ENCODE measurements around the gene FRG2. TPM values are rescaled to one million over a fixed set of nuclear protein-coding genes. Genes with fewer than 3 reads are reported as not detected.
"Not testable (repeated sequence)": the region's sequence is repeated elsewhere in the genome, so short reads cannot be mapped to it uniquely, and the experiment has no call there.

Gene FRG2
- total RNA-seq, 1 donor from 2014 or later: not detected

GRCh38 chr4:190017357-190018200 lies 9.5 kb downstream of the FRG2 start:
- ATAC-seq: no peak
- intact Hi-C loops (cut with DNase I): no loop called here
- no peak for DNase-seq (ENCODE audit: low spot score)

- no peak for ATAC-seq
- no peak for DNase-seq (ENCODE audit: low spot score)
- intact Hi-C loops (cut with DNase I): no loop called here
Observed at GRCh38 chr4:190016369-190017289, 10.4 kb downstream of the FRG2 start.

GRCh38 chr4:190015538-190016368 lies 11.3 kb downstream of the FRG2 start:
- DNase-seq (ENCODE audit: low spot score): no peak
- ATAC-seq: no peak

DNA sequence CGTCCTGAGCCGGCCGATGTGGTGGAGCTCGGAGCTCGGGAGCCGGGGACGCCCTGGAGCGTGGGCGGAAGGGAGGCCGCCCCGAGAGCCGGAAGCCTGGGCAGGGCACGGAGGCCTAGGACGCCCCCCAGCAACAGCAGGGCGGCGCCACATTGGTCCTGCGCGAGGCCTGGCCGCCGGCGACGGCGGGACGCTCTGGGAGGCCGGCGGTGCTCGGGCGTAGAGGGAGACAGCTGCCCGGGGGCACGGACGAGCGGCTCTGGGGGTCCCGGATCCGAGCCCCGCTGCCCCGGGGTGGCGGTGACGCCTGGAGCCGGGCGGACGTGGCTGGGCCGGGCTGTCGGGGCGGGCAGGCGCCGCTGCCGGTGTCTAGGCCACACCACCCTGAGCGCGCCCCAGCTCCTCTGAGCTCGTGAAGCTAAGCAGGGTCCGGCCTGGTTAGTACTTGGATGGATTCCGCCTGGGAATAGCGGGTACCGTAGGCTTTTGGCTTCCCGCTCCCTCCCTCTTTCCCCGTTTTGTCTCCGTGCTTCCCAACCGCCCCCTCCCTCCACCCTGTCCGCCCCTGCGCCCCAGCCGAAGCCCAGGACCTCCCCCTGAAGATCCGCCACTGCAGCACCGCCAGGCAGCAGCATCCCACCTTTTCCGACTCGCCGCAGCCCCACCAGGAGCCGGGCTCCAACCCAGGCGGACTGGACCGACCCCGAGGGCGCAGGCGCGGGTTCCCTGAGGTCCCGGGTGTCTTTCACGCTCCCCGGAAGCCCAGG lies 12.1 kb downstream of the FRG2 start:
- ATAC-seq: no peak
- no peak for DNase-seq (ENCODE audit: low spot score)
- intact Hi-C loops (cut with DNase I): no loop called here

More at GRCh38 chr4:190015538-190016368, 11.3 kb downstream of the FRG2 start:
- intact Hi-C loops (cut with DNase I): no loop called here

DNA sequence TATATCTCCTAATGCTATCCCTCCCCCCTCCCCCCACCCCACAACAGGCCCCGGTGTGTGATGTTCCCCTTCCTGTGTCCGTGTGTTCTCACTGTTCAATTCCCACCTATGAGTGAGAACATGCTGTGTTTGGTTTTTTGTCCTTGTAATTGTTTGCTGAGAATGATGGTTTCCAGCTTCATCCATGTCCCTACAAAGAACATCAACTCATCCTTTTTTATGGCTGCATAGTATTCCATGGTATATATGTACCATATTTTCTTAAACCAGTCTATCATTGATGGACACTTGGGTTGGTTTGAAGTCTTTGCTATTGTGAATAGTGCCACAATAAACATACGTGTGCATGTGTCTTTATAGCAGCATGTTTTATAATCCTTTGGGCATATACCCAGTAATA lies 37.1 kb downstream of the FRG2 start:
- DNase-seq (ENCODE audit: low spot score); ATAC-seq; intact Hi-C loops (cut with DNase I): not testable (repeated sequence)

GRCh38 chr4:189988877-189989431 lies 38.1 kb downstream of the FRG2 start:
- DNase-seq (ENCODE audit: low spot score) (no peak), ATAC-seq (no peak)
- intact Hi-C loops (cut with DNase I): no loop called here

DNA sequence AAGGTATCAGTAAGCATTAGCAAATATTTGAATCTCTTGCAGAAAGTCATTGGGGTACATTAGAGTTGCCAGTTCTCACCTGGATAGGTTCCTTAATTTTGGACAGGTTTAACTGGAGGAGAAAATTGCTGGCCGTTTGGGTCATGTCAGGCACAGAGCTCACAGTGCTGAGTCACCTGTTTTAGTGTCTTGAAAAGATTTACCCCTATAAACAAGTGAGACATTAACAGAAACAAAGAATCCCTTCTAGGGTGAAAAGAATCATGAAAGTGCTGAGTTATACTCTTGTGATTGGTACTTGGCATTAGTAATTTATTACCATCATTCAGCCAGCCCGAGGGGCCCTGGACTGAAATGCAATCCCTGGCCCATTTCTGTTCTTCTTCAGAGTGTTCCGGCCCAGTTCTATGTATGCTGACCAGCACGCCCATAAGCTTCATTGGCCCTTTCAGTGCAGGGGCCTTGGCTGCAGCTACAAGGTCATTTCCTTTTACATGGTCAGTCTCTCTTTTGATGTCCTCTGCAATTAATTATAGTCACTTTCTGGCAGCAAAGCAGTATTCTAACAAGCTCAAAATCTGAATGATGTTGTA lies 41.3 kb downstream of the FRG2 start:
- ATAC-seq; DNase-seq (ENCODE audit: low spot score); intact Hi-C loops (cut with DNase I): not testable (repeated sequence)

DNA sequence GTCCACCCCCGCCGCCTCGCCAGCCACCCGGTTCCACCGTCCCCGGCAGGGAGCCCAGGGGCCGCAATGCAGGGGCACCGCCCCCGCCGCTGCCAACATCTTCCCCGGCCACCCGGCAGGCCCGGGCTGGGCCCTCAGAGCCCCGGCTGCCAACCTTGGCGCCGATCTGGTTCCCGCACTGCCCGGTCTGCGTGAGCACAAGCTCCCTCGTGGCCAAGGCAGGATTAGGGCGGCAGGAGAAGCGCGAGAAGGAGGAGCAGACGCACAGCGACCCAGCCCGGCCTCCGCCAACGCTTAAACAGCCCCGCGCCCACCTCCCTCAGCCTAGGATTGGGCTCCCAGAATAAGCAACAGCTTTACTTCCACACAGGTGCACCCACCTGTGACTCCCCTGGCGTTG lies 42.4 kb downstream of the FRG2 start:
- intact Hi-C loops (cut with DNase I); DNase-seq (ENCODE audit: low spot score); ATAC-seq: not testable (repeated sequence)

DNA sequence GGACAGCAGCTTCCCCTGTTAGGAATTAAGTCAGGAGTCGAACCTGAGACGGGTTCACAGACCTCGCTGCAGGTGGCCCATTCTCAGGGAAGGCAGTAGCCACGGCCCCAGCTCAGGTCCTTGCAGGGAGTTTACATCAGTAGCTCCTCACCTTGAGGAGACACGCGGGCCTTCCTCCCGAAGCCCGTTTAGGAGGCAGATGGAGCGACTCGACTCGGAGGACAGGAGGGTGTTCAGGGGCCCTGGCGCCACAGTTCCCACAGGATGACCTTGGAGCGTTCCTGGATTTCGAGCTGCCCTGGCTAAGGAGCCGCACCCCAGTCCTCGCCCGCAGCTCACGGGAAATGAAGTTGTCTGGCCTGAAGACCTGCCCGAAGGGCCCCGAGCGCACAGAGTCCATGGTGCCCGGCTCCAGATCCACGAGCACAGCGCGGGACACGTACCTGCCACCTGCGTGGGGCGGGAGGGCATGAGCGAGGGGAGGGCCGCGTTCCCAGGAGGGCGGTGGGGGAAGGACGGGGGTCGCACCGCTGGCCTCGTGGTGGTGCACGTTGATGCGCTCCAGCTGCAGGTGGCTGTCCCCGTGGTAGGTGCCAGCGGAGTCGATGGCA lies 43.0 kb downstream of the FRG2 start:
- ATAC-seq; DNase-seq (ENCODE audit: low spot score); intact Hi-C loops (cut with DNase I): not testable (repeated sequence)

- intact Hi-C loops (cut with DNase I): no loop called here
- DNase-seq (ENCODE audit: low spot score): no peak
- ATAC-seq: no peak
Observed at GRCh38 chr4:189981970-189982369, 45.1 kb downstream of the FRG2 start.

DNA sequence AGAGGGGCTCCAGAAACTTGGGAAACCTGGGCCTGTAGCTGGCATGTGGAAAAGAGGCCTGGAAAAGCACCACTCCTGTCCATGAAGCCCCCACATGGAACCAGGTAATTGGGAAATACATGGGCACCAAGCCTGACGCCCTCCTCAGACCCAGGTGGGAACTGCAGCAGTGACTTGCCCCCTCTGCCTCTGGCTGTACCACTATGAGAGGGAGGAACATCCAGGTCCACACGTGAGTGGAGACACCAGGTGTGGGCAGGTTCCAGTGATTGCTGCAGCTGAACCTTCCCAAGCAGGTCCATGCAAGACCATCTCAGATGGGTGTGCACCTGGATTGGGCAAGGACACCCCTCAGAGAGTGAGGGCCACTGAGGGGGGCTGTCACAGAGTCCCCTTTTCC lies 46.8 kb downstream of the FRG2 start:
- intact Hi-C loops (cut with DNase I); ATAC-seq; DNase-seq (ENCODE audit: low spot score): not testable (repeated sequence)

- no peak for ATAC-seq
- DNase-seq (ENCODE audit: low spot score): no peak
- intact Hi-C loops (cut with DNase I): no loop called here
Observed at GRCh38 chr4:189979196-189980047, 47.6 kb downstream of the FRG2 start.

Measured in sciatic nerve (tissue), 2 donors.